ENCODE data around the gene HSD17B11. TPM values are rescaled to one million over a fixed set of nuclear protein-coding genes. Genes with fewer than 3 reads are reported as not detected.
"Not testable (repeated sequence)": the region's sequence is repeated elsewhere in the genome, so short reads cannot be mapped to it uniquely, and the experiment has no call there.

HSD17B11 gene, protein sequence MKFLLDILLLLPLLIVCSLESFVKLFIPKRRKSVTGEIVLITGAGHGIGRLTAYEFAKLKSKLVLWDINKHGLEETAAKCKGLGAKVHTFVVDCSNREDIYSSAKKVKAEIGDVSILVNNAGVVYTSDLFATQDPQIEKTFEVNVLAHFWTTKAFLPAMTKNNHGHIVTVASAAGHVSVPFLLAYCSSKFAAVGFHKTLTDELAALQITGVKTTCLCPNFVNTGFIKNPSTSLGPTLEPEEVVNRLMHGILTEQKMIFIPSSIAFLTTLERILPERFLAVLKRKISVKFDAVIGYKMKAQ
- total RNA-seq, result 12.1 and 12.7 TPM in 2 replicates

- peaks cover 44% of the 10 kb centered on the region for H3K4me1 Mint-ChIP-seq (ENCODE audit: low read depth)
- H3K27ac Mint-ChIP-seq, result peak within 1 kb of the TSS; percentile 85
- peak; percentile 74 for DNase-seq (ENCODE audit: low spot score)
- H3K36me3 Mint-ChIP-seq (ENCODE audit: low read depth), result peaks cover 10% of the 10 kb centered on the region
- peak within 1 kb of the TSS; percentile 94 for H3K4me3 Mint-ChIP-seq
- intact Hi-C loops (cut with micrococcal nuclease), result loop anchor here (1.0 to 5.0 kb wide), 5 partner anchors 31 to 1066 kb away; partner anchors contain the start of genes HERC5, KLHL8 and NUDT9
- H3K27me3 Mint-ChIP-seq (ENCODE audit: insufficient read depth), result peaks cover 8% of the 10 kb centered on the region
- H3K9me3 Mint-ChIP-seq, result no peaks in the 10 kb centered on the region
Measured at GRCh38 chr4:87390891-87391575, at the start of gene HSD17B11. TSS of gene HSD17B11 (minus strand) at chr4:87391188. CDS start at chr4:87391070, 118 bp downstream.

DNA sequence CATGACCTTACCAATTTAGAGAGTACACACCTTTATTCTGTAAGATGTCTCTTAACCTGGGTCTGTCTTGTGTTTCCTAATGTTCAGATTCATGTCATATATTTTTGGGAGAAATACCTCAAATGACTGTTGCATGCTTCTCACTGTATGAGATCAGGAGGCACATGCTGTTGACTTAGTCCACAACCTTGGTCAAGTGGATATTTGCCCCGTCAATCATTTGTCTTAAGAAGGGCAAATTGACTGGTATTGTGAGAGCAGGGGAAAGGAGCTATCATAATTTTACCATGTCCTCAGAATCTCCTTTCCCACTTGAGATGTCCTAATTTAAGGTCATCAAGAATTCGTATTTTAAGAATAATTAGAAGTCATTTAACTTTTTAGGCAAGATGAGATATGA is 42.4 kb upstream of the HSD17B11 start:
- Mint-ChIP-seq H3K27ac (no peak overlapping the region), H3K9me3 (no peaks in the 10 kb centered on the region), H3K4me3 (no peak overlapping the region), H3K27me3 (ENCODE audit: insufficient read depth) (no peaks in the 10 kb centered on the region), H3K36me3 (ENCODE audit: low read depth) (peaks cover 8% of the 10 kb centered on the region), H3K4me1 (ENCODE audit: low read depth) (peaks cover 4% of the 10 kb centered on the region)
- no peak for DNase-seq (ENCODE audit: low spot score)
- intact Hi-C loops (cut with micrococcal nuclease), result no loop called here

GRCh38 chr4:87430038-87430437 is 39.0 kb upstream of the HSD17B11 start:
- intact Hi-C loops (cut with micrococcal nuclease), result no loop called here
- no peak for DNase-seq (ENCODE audit: low spot score)
- H3K9me3 Mint-ChIP-seq, result no peaks in the 10 kb centered on the region
- no peak overlapping the region for H3K27ac Mint-ChIP-seq
- no peak overlapping the region for H3K4me3 Mint-ChIP-seq
- peaks cover 4% of the 10 kb centered on the region for H3K4me1 Mint-ChIP-seq (ENCODE audit: low read depth)
- peaks cover 2% of the 10 kb centered on the region for H3K36me3 Mint-ChIP-seq (ENCODE audit: low read depth)
- no peaks in the 10 kb centered on the region for H3K27me3 Mint-ChIP-seq (ENCODE audit: insufficient read depth)

- no peaks in the 10 kb centered on the region for H3K36me3 Mint-ChIP-seq (ENCODE audit: low read depth)
- no peak overlapping the region for H3K4me3 Mint-ChIP-seq
- no peak for DNase-seq (ENCODE audit: low spot score)
- no peak overlapping the region for H3K27ac Mint-ChIP-seq
- peaks cover 10% of the 10 kb centered on the region for H3K4me1 Mint-ChIP-seq (ENCODE audit: low read depth)
- H3K9me3 Mint-ChIP-seq, result no peaks in the 10 kb centered on the region
- intact Hi-C loops (cut with micrococcal nuclease), result no loop called here
- no peaks in the 10 kb centered on the region for H3K27me3 Mint-ChIP-seq (ENCODE audit: insufficient read depth)
Measured at GRCh38 chr4:87428979-87429378, 38.0 kb upstream of the HSD17B11 start.

- Mint-ChIP-seq H3K4me1 (ENCODE audit: low read depth) (peaks cover 25% of the 10 kb centered on the region), H3K27me3 (ENCODE audit: insufficient read depth) (no peaks in the 10 kb centered on the region), H3K4me3 (no peak overlapping the region), H3K36me3 (ENCODE audit: low read depth) (no peaks in the 10 kb centered on the region), H3K27ac (no peak overlapping the region), H3K9me3 (no peaks in the 10 kb centered on the region)
- intact Hi-C loops (cut with micrococcal nuclease), result no loop called here
- no peak for DNase-seq (ENCODE audit: low spot score)
Measured at GRCh38 chr4:87427518-87427868, 36.5 kb upstream of the HSD17B11 start.

- intact Hi-C loops (cut with micrococcal nuclease), result no loop called here
- no peaks in the 10 kb centered on the region for H3K9me3 Mint-ChIP-seq
- peaks cover 1% of the 10 kb centered on the region for H3K36me3 Mint-ChIP-seq (ENCODE audit: low read depth)
- no peaks in the 10 kb centered on the region for H3K27me3 Mint-ChIP-seq (ENCODE audit: insufficient read depth)
- peaks cover 30% of the 10 kb centered on the region for H3K4me1 Mint-ChIP-seq (ENCODE audit: low read depth)
- H3K27ac Mint-ChIP-seq, result no peak overlapping the region
- no peak overlapping the region for H3K4me3 Mint-ChIP-seq
- DNase-seq (ENCODE audit: low spot score), result no peak
Measured at GRCh38 chr4:87426865-87427517, 36.0 kb upstream of the HSD17B11 start.

- H3K36me3 Mint-ChIP-seq (ENCODE audit: low read depth), result peaks cover 1% of the 10 kb centered on the region
- intact Hi-C loops (cut with micrococcal nuclease), result no loop called here
- H3K27ac Mint-ChIP-seq, result no peak overlapping the region
- H3K4me3 Mint-ChIP-seq, result no peak overlapping the region
- H3K9me3 Mint-ChIP-seq, result no peaks in the 10 kb centered on the region
- no peak for DNase-seq (ENCODE audit: low spot score)
- H3K4me1 Mint-ChIP-seq (ENCODE audit: low read depth), result peaks cover 34% of the 10 kb centered on the region
- H3K27me3 Mint-ChIP-seq (ENCODE audit: insufficient read depth), result no peaks in the 10 kb centered on the region
Measured at GRCh38 chr4:87425711-87426110, 34.7 kb upstream of the HSD17B11 start.

DNA sequence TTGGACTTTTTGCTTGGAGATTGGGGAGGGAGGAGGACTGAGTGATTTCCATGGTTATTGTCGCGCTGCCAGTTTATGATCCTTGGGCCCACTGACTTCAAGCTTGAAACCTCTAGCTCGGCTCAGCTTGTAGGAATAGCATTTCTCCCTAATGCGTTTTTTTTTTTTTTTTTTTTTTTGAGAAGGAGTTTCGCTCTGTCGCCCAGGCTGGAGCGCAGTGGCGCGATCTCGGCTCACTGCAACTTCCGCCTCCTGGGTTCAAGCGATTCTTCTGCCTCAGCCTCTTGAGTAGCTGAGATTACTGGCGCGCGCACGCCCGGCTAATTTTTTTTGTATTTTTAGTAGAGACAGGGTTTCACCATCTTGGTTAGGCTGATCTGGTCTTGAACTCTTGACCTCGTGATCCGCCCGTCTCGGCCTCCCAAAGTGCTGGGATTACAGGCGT is 33.1 kb upstream of the HSD17B11 start:
- not testable (repeated sequence) for H3K9me3 Mint-ChIP-seq; H3K27me3 Mint-ChIP-seq (ENCODE audit: insufficient read depth); H3K36me3 Mint-ChIP-seq (ENCODE audit: low read depth); H3K27ac Mint-ChIP-seq; DNase-seq (ENCODE audit: low spot score)
- intact Hi-C loops (cut with micrococcal nuclease), result loop anchor here (5.0 kb wide), 3 partner anchors 202 to 1398 kb away; partner anchors contain the start of genes KLHL8 and PPM1K
- Mint-ChIP-seq H3K4me1 (ENCODE audit: low read depth) (peaks cover 34% of the 10 kb centered on the region), H3K4me3 (peak overlapping the region; percentile 99)

- Mint-ChIP-seq H3K27ac (no peak overlapping the region), H3K27me3 (ENCODE audit: insufficient read depth) (peaks cover 4% of the 10 kb centered on the region), H3K9me3 (no peaks in the 10 kb centered on the region), H3K4me3 (peak overlapping the region; percentile 99), H3K4me1 (ENCODE audit: low read depth) (peaks cover 30% of the 10 kb centered on the region), H3K36me3 (ENCODE audit: low read depth) (peaks cover 1% of the 10 kb centered on the region)
- no peak for DNase-seq (ENCODE audit: low spot score)
- intact Hi-C loops (cut with micrococcal nuclease), result loop anchor here (5.0 kb wide), 3 partner anchors 201 to 1399 kb away; partner anchors contain the start of genes KLHL8 and PPM1K
Measured at GRCh38 chr4:87423317-87424098, 32.5 kb upstream of the HSD17B11 start.

DNA sequence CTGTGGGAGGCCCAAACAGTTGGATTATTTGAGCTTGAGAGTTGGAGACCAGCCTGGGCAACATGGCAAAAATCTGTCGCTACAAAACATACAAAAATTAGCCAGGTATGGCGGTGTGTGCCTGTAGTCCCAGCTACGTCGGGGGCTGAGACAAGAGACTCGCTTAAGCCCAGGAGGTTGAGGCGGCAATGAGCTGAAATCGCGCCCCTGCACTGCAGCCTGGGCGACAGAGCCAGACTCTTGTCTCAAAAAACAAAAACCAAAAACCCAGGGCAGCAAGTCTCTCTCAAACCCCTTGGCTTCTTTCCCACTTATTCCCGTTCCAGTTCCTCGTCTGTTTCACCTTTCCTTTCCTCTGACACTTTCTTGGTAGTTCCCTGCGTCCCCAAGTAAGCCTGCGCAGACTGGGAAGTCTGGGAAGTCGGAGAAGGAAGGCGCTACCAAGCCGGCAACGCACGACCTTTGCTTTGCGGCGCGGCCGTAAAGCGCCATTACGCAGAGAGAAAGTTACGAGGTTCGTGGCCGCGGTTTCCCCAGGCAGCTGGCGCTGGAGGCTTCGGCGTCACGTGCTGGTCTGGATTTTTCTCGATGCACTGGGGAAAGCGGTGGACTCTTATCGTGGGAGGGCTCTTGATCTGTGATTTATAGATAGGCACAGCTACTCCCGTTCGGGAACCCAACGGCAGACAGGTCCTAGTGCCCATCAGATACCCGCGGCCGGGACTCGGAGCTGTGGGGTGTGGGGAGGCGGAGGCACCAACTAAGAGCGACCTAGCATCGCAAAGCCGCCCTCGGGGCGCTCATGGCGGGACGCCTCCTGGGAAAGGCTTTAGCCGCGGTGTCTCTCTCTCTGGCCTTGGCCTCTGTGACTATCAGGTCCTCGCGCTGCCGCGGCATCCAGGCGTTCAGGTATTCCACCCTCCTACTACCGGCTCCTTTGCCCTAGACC is 31.4 kb upstream of the HSD17B11 start, which contains the start of gene NUDT9:
Gene NUDT9, plus strand, starts transcription at position 470 of the 949 bp plus-strand sequence. Its CDS starts 333 bp downstream, at position 803.
- Mint-ChIP-seq H3K9me3 (no peaks in the 10 kb centered on the region), H3K36me3 (ENCODE audit: low read depth) (peaks cover 1% of the 10 kb centered on the region), H3K4me3 (peak within 1 kb of the TSS; percentile 99), H3K27me3 (ENCODE audit: insufficient read depth) (peaks cover 5% of the 10 kb centered on the region), H3K27ac (peak within 1 kb of the TSS; percentile 95), H3K4me1 (ENCODE audit: low read depth) (peaks cover 30% of the 10 kb centered on the region)
- intact Hi-C loops (cut with micrococcal nuclease), result loop anchor here (1.0 to 5.0 kb wide), 7 partner anchors 31 to 1400 kb away; partner anchors contain the start of genes HSD17B11, KLHL8 and PPM1K
- peak; percentile 79 for DNase-seq (ENCODE audit: low spot score)

DNA sequence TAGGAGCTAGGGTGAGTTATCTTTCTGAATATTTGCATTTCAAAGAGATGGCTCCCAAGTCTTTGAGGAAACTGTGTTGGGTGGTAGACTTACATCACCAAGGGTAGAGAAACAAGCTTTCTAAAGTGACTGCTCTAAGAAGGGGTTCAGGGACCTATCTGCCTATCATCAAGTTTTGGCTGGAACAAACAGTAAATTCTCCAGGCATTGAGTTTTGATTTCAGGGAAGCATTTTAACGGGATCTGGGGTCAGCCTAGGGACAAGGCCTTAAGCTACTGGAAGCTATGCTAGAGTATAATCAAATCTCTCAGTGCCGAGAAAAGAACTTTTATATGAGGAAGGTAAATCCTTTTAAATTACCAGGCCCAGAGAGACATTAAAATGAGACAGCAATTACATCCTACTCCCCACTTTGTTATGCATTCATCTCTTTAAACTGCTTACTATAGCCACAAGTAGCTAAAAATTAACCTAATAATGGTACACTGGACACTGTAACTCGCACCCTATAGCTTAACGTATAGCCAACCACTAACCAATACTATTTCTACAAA is 29.4 kb upstream of the HSD17B11 start:
- intact Hi-C loops (cut with micrococcal nuclease), result loop anchor here (5.0 kb wide), 3 partner anchors 198 to 1402 kb away; partner anchors contain the start of genes KLHL8 and PPM1K

More for the DNA sequence above, 29.4 kb upstream of the HSD17B11 start:
- DNase-seq (ENCODE audit: low spot score), result no peak
- H3K27me3 Mint-ChIP-seq (ENCODE audit: insufficient read depth), result peaks cover 5% of the 10 kb centered on the region
- no peaks in the 10 kb centered on the region for H3K9me3 Mint-ChIP-seq
- H3K36me3 Mint-ChIP-seq (ENCODE audit: low read depth), result peaks cover 1% of the 10 kb centered on the region
- H3K4me3 Mint-ChIP-seq, result no peak overlapping the region
- H3K4me1 Mint-ChIP-seq (ENCODE audit: low read depth), result peaks cover 30% of the 10 kb centered on the region
- H3K27ac Mint-ChIP-seq, result no peak overlapping the region
